SU-DHL-6 (cell line): ENCODE data around the gene FGFR3.

Experiments used
- EZH2phosphoT487 ChIP-seq: fragments of 200-600 bp; sonication (generic), shearing (Covaris generic); conservative IDR thresholded peaks from 2 replicates; pipeline ENCODE4 v1.6.1; 2018; ENCODE audit warnings: mild to moderate bottlenecking, antibody characterized with exemption, low read length, moderate library complexity, mixed read lengths
- TF ChIP-seq, protein P1 (sequence below): fragments of 200-600 bp; sonication (generic); IDR thresholded peaks from one replicate; pipeline ENCODE4 v1.5.1; 2017; ENCODE audit warnings: antibody characterized with exemption, mild to moderate bottlenecking, low read length, moderate library complexity; ENCODE audit not compliant: insufficient read depth, poor library complexity, severe bottlenecking

DNA sequence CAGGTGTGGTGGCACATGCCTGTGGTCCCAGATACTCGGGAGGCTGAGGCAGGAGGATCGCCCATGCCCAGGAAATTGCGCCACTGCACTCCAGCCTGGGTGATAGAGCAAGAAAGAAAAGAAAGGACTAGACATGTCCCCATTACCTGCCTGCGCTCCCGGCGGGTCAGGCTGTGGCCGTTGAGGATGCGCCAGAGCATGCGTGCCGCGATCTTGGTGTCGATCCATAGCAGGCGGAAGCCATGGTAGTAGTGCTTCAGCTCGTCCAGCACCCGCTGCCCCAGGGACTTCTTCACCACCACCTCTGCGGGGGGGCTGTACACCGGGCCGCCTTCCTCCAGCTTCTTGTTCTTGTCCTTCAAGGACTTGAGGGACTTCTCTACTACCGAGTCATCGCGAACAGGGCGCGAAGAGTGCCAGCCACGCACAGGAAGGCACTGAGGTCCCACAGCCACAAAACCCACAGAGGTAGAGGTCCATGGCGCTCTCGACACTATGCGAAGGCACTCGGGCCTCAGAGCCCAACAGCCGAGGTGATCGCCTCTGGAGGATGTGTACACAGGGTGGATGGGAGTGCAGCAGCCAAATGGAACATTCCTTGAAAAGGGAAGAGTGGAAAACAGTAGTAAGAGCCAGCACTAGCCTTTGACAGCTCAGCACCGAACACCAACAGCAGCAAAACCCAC, 48.3 kb downstream of the FGFR3 start:
- TF ChIP-seq, protein P1, sequence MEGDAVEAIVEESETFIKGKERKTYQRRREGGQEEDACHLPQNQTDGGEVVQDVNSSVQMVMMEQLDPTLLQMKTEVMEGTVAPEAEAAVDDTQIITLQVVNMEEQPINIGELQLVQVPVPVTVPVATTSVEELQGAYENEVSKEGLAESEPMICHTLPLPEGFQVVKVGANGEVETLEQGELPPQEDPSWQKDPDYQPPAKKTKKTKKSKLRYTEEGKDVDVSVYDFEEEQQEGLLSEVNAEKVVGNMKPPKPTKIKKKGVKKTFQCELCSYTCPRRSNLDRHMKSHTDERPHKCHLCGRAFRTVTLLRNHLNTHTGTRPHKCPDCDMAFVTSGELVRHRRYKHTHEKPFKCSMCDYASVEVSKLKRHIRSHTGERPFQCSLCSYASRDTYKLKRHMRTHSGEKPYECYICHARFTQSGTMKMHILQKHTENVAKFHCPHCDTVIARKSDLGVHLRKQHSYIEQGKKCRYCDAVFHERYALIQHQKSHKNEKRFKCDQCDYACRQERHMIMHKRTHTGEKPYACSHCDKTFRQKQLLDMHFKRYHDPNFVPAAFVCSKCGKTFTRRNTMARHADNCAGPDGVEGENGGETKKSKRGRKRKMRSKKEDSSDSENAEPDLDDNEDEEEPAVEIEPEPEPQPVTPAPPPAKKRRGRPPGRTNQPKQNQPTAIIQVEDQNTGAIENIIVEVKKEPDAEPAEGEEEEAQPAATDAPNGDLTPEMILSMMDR: no peak
- no peak for TF ChIP-seq EZH2phosphoT487
